ENCODE results near the gene SERPING1.

GRCh38 chr11:57632116-57632515, 34.6 kb downstream of the SERPING1 start:
- no peak for TF ChIP-seq CTCF (conservative IDR thresholded peaks at IDR 0.05 in 1 of 2, IDR thresholded peaks at IDR 0.05 in 1 of 2; ENCODE audit: extremely low read depth in 1 of 2, insufficient read depth in 1 of 2, low read depth in 1 of 2, low read length in 2 of 2)
- no peak for TF ChIP-seq EZH2 (IDR thresholded peaks at IDR 0.05; ENCODE audit: borderline replicate concordance, low read length)
